Stimulated activated CD8-positive, alpha-beta memory T cell treated with anti-CD3 and anti-CD28 coated beads, Interleukin-2, amount 100 ng/mL, for 48 hours (primary cell): ENCODE data around the gene SCAMP5.

Experiments
- DNase-seq, 2 donors: peaks; one replicate each; pipeline ENCODE4 v3.0.0-alpha.2; 2020; ENCODE audit warnings: low read depth in 2 of 2

SCAMP5 gene

DNA sequence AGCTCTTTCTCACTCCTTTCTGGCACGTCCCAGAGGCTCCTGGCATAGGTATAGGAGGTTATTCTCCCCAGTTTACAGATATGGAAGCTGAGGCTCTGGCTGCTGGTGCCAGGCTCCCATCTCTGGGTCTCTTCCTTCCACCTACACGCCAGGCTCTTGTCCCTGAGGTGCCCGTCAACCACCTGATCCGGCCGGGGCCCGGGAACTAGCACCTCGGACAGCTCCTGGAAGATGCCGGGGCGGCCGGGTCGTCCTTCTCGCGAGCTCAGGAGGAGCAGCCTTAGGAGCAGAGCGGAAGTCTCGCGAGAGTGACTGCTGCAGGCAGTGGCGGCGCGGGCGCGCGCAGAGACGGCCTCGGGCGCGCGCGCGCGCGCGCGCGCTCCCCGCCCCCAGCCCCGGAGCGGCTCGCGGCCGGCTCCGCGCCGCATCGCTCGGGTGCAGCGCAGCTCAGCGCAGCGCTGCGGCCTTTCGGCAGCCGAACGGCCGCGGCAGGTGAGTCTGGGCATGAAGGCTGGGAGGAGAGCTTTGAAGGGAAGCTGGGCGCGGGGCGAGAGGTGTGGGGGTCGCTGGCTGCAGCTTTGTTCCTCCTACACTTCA lies at the start of gene SCAMP5:
SCAMP5 (plus strand) TSS at position 382 of the 597 bp plus-strand sequence. CDS start 16,277 bp downstream, outside the sequence.
- DNase-seq, result peak; percentile 87

DNA sequence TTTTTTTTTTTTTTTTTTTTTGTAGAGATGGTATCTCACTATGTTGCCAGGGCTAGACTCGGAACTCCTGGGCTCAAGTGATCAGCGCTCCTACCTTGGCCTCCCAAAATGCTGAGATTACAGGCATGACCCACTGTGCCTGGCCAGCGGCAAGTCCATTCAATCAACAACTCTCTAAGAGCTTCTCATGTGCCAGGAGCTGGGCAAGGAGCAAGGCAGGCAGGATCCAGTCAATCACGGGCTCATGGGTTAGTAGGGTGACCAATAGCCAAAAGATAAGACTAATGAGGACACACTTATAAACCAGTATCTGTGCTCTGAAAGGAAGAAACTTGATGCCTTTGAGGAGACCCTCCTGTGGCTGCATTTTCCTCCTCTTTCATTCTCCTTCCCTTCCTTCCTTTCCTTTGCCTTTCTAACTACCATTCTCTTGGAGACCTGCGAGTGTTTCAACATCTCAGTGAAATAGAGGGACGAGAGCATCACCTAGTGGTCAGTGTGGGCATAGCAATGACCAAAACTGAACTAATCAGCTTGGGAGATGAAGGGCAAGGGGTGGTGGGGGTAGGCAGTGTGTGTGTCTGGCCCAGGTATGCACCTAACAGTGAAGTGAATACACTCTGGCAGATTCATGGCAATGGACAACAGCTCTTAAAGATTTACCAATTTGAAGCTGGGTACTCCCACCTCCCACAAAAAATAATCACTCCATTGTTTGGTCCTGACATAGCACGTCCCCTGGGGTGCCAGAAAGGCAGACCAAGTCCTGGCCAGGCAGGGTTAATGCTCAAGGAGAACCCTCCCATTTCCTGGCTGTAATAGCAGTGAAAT lies 45.1 kb upstream of the SCAMP5 start:
- DNase-seq, result peak; percentile 49 to 70

DNA sequence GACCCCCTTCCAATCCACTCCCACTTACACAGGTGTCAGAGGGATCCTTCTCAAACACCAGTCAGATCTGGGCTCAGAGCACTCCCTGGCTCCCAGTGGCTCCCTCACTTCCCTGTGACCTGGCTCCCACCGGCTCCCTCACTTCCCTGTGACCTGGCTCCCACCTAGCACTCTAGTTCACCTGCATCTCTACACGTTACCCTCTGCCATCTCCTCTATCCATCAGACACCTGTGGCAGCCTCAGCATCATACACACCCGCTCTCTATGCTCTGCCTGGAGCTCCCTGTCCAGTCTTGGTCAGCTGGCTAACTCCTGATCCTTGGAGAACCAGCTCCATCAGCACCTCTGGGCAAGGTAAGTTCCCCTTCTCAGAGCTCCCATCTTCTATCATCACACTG lies 44.4 kb upstream of the SCAMP5 start:
- no peak for DNase-seq

- DNase-seq, result no peak
Measured at GRCh38 chr15:74954515-74954914, 40.8 kb upstream of the SCAMP5 start.

GRCh38 chr15:74955017-74955416 lies 40.3 kb upstream of the SCAMP5 start:
- no peak for DNase-seq

- peak; percentile 50 to 58 for DNase-seq
Measured at GRCh38 chr15:74955796-74956647, 39.3 kb upstream of the SCAMP5 start.

DNA sequence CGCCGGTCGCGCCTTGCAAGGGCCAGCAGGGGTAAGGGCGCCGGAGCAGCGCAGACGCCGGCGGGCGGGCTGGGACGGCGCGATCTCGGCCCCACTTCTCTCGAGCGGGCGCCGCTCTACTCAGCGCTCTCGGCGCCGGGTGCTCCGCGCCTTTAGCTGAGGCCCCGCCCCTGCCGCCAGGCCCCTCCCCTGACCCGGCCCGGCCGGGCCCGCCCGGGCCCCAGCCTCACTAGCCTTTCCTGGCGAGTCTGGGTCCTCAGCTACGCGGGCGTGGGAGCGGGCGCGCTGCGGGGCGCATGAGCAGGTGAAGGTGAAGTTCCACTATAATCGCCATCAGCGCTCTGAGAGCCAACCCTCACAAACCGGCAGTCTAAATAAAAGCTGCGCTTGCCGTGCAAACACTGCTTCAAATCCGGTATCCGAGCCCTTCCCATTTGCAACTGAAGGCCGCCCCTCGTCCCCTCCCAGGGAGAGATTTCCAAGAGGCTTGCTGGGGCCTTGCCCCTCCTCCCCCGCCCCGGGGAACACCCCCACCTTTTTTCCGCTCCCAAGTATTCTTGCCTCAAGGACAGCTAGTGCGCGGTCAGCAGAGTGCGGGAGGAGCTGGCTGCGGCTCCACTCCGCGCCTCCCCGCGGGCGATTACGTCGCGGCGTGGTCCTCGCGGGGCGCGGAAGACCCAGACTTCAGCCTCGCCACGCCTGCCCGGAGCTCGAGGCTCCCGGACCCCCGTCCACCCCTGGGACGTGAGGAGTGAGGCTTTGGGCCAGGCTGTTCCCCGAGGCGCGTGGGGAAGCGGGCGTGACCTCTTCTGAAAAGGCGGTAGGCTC lies 38.5 kb upstream of the SCAMP5 start, which contains the start of gene RPP25:
RPP25 (minus strand) TSS at position 125 of the 828 bp plus-strand sequence. CDS start 189 bp downstream, outside the sequence.
- peak; percentile 67 to 73 for DNase-seq

DNA sequence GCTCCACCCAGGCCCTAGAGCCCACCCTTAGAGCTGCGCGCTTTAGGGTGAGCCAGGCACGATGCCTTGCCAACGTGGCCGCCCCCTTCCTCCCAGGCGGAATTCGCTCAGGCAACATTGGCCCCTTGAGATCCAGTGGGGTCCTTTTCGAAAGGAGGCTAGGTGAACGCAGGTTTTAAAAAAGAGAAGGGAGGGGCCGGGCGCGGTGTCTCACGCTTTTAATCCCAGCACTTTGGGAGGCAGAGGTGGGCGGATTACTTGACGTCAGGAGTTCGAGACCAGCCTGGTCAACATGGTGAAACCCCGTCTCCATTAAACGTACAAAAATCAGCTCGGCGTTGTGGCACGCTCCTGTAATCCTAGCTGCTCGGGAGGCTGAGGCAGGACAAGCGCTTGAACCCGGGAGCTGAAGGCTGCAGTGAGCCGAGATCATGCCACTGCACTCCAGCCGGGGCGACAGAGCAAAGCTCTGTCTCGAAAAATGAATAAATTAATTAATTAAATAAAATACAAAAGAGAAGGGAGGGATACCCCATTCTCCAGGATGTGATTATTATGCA lies 37.8 kb upstream of the SCAMP5 start:
- DNase-seq, result no peak

DNA sequence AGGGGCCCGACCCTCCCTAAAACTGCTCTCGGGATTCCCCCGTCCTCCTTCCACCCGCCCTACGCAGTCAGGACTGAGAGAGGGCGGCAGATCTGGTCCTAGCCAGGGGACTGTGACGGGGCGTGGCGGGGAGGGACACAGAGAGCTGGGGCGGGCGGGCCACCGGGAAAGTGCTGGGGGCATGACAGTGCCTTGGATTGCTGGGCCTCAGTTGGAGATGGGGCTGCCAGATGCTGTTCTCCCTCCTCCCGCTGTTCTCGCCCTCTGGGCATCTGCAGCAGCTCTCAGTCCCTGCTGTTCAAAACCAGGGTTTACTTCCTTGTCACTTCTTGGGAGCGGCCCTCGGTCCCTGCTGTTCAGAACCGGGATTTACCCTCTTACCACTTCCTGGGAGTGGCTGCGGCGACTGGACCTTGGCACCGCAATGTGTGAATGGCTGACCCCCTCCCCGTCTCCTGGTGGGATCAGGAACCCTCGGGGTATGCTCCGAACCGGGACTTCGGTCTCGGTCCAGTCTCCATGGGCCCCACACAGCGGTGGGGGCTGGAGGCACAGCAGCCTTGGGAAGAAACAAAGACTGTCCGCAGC lies 36.9 kb upstream of the SCAMP5 start:
- no peak for DNase-seq

DNA sequence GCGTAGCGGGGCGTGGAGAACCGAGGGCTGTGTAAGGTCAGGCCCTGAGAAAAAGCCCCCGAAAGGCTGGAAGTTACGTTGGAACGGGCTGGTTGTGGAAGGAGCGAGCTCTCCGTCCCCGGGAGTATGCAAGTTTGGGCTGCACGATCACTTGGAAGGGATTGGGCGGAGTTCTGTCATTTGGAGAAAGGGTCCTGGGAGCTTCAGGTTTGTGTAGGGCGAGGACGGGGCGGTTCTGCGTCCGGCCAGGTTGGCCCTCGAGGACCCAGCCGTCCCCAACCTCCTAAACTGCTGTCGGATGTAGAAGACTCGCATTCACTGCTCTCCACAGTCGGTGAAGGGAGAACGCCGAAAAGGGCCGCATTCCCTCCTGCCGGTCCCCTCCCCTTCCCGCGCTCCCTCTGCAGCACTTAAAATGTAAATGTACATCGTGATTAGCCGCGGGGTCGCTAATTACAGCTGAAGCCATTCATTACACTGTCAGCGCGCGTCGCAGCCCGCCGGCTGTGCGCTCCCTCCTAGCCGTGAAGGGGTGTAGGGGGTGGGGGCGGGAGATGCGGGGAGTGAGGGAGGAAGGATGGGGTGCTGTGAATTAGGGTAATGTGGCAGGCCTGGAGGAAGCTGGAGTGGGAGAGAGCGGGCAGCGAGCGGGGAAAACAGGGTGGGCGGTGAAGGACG lies 36.3 kb upstream of the SCAMP5 start:
- DNase-seq, result no peak

- no peak for DNase-seq
Measured at GRCh38 chr15:74959586-74959939, 35.8 kb upstream of the SCAMP5 start.

DNA sequence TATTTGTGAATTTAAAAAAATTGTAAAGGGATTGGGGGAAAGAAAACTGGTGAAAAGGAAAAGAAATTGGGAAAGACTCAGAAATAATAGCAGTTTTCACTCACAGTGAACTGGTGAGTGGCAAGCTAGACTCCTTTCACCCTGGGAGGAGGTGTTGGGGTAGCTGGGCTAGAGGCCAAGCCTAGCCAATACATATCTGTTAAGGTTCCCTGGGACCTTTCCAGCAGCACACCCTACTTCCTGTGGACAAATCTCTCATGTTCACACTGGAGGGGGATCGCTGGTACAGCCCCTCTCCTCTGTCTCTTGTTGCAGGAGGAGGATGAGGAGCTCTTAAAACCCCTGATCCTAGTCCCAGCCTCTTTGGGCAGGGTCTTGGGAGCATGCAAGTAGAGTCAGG lies 35.1 kb upstream of the SCAMP5 start:
- DNase-seq, result no peak

- DNase-seq, result no peak
Measured at GRCh38 chr15:74960995-74961588, 34.3 kb upstream of the SCAMP5 start.

DNA sequence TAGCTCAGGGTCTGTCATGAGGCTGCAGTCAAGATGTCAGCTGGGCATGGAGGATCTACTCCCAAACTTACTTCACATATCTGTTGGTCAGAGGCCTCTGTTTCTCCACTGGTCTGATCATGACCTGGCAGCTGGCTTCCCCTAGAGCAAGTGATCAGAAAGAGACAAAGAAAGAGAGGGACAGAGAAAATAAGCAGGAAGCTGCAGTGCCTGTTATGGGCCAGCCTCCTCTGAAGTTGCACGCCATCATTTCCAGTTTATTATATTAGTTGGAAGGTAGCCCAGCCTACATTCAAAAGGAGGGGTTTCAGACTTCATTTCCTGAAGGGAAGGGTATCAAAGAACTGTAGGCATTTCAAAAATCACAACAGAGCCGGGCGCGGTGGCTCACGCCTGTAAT lies 33.7 kb upstream of the SCAMP5 start:
- no peak for DNase-seq

- no peak for DNase-seq
Measured at GRCh38 chr15:74962219-74962618, 33.1 kb upstream of the SCAMP5 start.

DNA sequence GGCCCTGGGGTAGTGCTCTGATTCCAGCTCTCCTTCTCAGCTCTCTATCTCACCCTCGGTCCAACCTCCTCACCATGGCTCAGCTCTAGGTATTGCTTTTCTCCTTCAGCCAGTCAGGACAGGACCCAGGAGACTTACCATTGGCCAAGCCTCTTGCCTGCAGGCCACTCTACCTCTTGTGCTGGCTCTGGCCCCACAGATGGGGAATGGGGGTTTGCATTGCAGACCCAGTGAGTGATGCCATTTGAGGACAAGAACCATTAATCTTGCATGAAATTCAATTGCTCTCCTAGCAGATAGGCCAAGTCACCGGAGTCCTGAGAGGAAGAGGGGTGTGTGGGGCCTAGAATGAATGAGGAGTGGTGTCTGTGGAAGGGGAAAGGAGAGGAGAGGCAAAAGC lies 32.7 kb upstream of the SCAMP5 start:
- DNase-seq, result no peak

- no peak for DNase-seq
Measured at GRCh38 chr15:74963213-74963612, 32.1 kb upstream of the SCAMP5 start.

- no peak for DNase-seq
Measured at GRCh38 chr15:74964794-74965193, 30.6 kb upstream of the SCAMP5 start.

GRCh38 chr15:74967670-74968069 lies 27.7 kb upstream of the SCAMP5 start:
- DNase-seq, result no peak

- DNase-seq, result no peak
Measured at GRCh38 chr15:74976159-74976558, 19.2 kb upstream of the SCAMP5 start.
